ENCODE results near the gene EDIL3.

DNA sequence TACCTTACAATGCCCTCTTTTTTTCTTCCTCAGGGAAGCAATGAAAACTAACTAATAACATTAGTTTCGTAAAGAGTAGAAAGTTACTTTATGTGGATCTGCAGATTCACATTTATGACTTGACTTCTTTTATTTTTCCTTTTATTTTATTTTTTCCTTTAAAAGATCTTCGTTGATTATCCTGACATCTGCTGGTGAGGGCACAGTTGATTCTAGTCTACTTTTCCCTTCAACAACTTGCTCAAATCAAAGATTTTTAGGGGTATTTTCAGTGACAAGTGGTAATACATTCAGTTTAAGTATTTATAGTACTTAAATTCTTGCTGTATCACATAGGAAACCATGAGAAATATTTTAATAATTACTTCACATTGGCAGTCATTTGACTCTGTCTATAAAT is 4.9 kb downstream of the EDIL3 start:
- TF ChIP-seq POLR2A (IDR thresholded peaks at IDR 0.05) (no peak), POLR2AphosphoS5 (IDR thresholded peaks at IDR 0.05) (no peak)

Measured in sigmoid colon (tissue), 4 donors.